BLaER1 treated with 17β-estradiol and CSF1 and Interleukin-3, amounts not matched to agents 10 nM and 100 nM (cell line): ENCODE results near the gene MESD.

Experiments used
- H3K27ac ChIP-seq, 11 experiments: shearing (Covaris generic); formaldehyde crosslinking; 2 replicates each; pipeline ENCODE4 v1.8.1; 2022
- H3K27me3 ChIP-seq, 11 experiments: shearing (Covaris generic); formaldehyde crosslinking; 2 replicates each; pipeline ENCODE4 v1.8.1; 2022
- H3K36me3 ChIP-seq, 11 experiments: shearing (Covaris generic); formaldehyde crosslinking; 2 replicates each; pipeline ENCODE4 v1.8.1; 2022
- H3K4me1 ChIP-seq, 10 experiments: shearing (Covaris generic); formaldehyde crosslinking; 2 replicates each; pipeline ENCODE4 v1.8.1; 2022
- H3K4me2 ChIP-seq, 11 experiments: shearing (Covaris generic); formaldehyde crosslinking; 2 replicates each; pipeline ENCODE4 v1.8.1; 2022
- H3K4me3 ChIP-seq, 10 experiments: shearing (Covaris generic); formaldehyde crosslinking; 2 replicates each; pipeline ENCODE4 v1.8.1; 2022
- H3K9ac ChIP-seq, 11 experiments: shearing (Covaris generic); formaldehyde crosslinking; 2 replicates each; pipeline ENCODE4 v1.8.1; 2022
- H3K9me3 ChIP-seq, 11 experiments: shearing (Covaris generic); formaldehyde crosslinking; replicated peaks in 1 of 11; 2 replicates each; pipeline ENCODE4 v1.8.1; 2022
- H4K20me1 ChIP-seq, 11 experiments: shearing (Covaris generic); formaldehyde crosslinking; 2 replicates each; pipeline ENCODE4 v1.8.1; 2022
- Cebpa-rat ChIP-seq, 11 experiments: shearing (Covaris generic); IDR thresholded peaks; 2 replicates each; pipeline ENCODE4 v1.8.1; 2022

The MESD gene

GRCh38 chr15:80992441-80992840 is 2.8 kb upstream of the MESD start:
- Histone ChIP-seq H3K4me1 (peaks cover 33 to 39% (median 36%) of the 10 kb centered on the region in 10 experiments), H3K9me3 (peaks cover 0 to 8% (median 5%) of the 10 kb centered on the region in 11 experiments; a peak in 10 of 22 replicates), H3K4me2 (peak overlapping the region in 3 of 11 experiments; percentile 85 to 94 (median 87); a peak in 6 of 22 replicates), H4K20me1 (peaks cover 5 to 18% (median 14%) of the 10 kb centered on the region in 11 experiments; a peak in 18 of 22 replicates), H3K27ac (no peak overlapping the region), H3K9ac (no peak overlapping the region), H3K4me3 (no peak overlapping the region), H3K36me3 (no peaks in the 10 kb centered on the region), H3K27me3 (no peaks in the 10 kb centered on the region)
- TF ChIP-seq Cebpa-rat (IDR thresholded peaks at IDR 0.05): no peak

DNA sequence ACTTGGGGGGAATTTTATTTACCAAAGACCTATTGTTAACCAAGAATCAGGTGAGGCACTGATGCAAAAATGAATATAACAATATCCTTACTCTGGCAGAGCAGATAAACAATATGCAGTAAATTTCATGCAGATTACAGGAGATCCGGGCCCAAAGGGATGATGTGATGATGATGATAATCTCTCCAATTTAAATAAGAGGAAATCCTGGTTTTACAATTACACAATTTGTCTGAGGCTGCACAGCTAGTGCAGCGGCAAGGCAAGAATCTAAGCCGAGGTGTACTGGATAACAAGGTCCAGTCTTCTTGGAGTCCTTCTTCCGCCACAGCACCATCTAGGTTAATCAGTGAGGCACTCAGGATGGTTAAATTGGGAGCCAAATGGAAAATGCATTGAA is 2.4 kb upstream of the MESD start:
- Histone ChIP-seq H3K9ac (no peak overlapping the region), H4K20me1 (peaks cover 6 to 23% (median 18%) of the 10 kb centered on the region in 11 experiments; a peak in 20 of 22 replicates), H3K36me3 (peaks cover 0 to 3% (median 0%) of the 10 kb centered on the region in 11 experiments; a peak in 1 of 22 replicates), H3K9me3 (peaks cover 0 to 8% (median 5%) of the 10 kb centered on the region in 11 experiments; a peak in 10 of 22 replicates), H3K4me2 (peak overlapping the region in 7 of 11 experiments; percentile 4 to 94 (median 81); a peak in 12 of 22 replicates), H3K4me1 (peaks cover 37 to 43% (median 40%) of the 10 kb centered on the region in 10 experiments), H3K4me3 (no peak overlapping the region), H3K27ac (0 out of 22 replicates have a peak overlapping the region, but pooled peaks of 1 of the 11 experiments have one; percentile 12), H3K27me3 (no peaks in the 10 kb centered on the region)
- no peak for TF ChIP-seq Cebpa-rat (IDR thresholded peaks at IDR 0.05)

- Histone ChIP-seq H3K27ac (peak overlapping the region in 1 of 11 experiments; percentile 12; a peak in 3 of 22 replicates), H3K4me2 (peak overlapping the region; percentile 4 to 94 (median 84); a peak in 18 of 22 replicates), H3K36me3 (peaks cover 0 to 8% (median 2%) of the 10 kb centered on the region in 11 experiments; a peak in 3 of 22 replicates), H3K4me3 (no peak overlapping the region), H3K9me3 (peaks cover 0 to 5% (median 3%) of the 10 kb centered on the region in 11 experiments; a peak in 10 of 22 replicates), H4K20me1 (peaks cover 6 to 28% (median 24%) of the 10 kb centered on the region in 11 experiments; a peak in 20 of 22 replicates), H3K4me1 (peaks cover 43 to 49% (median 46%) of the 10 kb centered on the region in 10 experiments), H3K27me3 (no peaks in the 10 kb centered on the region), H3K9ac (no peak overlapping the region)
- no peak for TF ChIP-seq Cebpa-rat (IDR thresholded peaks at IDR 0.05)
Observed at GRCh38 chr15:80991421-80991820, 1.8 kb upstream of the MESD start.

GRCh38 chr15:80990955-80991354 is 1.3 kb upstream of the MESD start:
- peak overlapping the region; percentile 4 to 94 (median 84); a peak in 20 of 22 replicates for H3K4me2 ChIP-seq
- peaks cover 7 to 33% (median 27%) of the 10 kb centered on the region in 11 experiments; a peak in 20 of 22 replicates for H4K20me1 ChIP-seq
- no peaks in the 10 kb centered on the region for H3K27me3 ChIP-seq
- H3K27ac ChIP-seq: peak overlapping the region in 1 of 11 experiments; percentile 12; a peak in 2 of 22 replicates
- H3K4me3 ChIP-seq: no peak overlapping the region; a peak in 1 of 20 replicates
- H3K4me1 ChIP-seq: peaks cover 45 to 54% (median 48%) of the 10 kb centered on the region in 10 experiments
- H3K9me3 ChIP-seq: peaks cover 0 to under 1% (median 0%) of the 10 kb centered on the region in 11 experiments; a peak in 2 of 22 replicates
- no peak for TF ChIP-seq Cebpa-rat (IDR thresholded peaks at IDR 0.05)
- peaks cover 0 to 11% (median 6%) of the 10 kb centered on the region in 11 experiments; a peak in 7 of 22 replicates for H3K36me3 ChIP-seq
- no peak overlapping the region for H3K9ac ChIP-seq

DNA sequence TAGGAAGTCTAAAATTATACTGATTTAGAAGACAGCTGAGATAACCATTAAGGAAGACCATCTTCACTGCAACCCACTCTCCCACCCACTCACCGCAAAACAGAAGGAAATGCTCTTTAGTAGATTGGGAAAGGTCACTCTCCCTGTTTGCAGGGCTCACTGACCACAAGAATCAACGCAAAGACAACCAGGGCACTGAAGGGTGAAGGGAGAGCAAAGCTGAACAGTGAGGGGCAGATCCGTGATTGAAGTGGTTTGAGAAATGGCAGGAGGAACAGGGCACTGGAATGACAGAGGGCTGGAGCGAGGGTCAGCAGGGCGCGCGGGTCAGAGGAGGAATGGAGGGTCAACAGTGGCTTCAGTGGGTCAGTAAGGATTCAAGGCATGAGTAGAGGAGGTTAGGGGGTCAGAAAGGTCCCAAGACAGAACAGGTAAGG is 520 bp downstream of the MESD start:
- Histone ChIP-seq H3K4me3 (peak overlapping the region; percentile 73 to 95 (median 85)), H3K9ac (peak overlapping the region; percentile 81 to 92 (median 88)), H4K20me1 (peaks cover 17 to 52% (median 46%) of the 10 kb centered on the region in 11 experiments; a peak in 21 of 22 replicates), H3K36me3 (peaks cover 0 to 16% (median 12%) of the 10 kb centered on the region in 11 experiments; a peak in 9 of 22 replicates), H3K27ac (peak overlapping the region; percentile 70 to 93 (median 89)), H3K27me3 (no peaks in the 10 kb centered on the region), H3K4me1 (peaks cover 55 to 72% (median 66%) of the 10 kb centered on the region in 10 experiments), H3K9me3 (no peaks in the 10 kb centered on the region), H3K4me2 (peak overlapping the region; percentile 85 to 98 (median 92))
- TF ChIP-seq Cebpa-rat (IDR thresholded peaks at IDR 0.05): no peak

DNA sequence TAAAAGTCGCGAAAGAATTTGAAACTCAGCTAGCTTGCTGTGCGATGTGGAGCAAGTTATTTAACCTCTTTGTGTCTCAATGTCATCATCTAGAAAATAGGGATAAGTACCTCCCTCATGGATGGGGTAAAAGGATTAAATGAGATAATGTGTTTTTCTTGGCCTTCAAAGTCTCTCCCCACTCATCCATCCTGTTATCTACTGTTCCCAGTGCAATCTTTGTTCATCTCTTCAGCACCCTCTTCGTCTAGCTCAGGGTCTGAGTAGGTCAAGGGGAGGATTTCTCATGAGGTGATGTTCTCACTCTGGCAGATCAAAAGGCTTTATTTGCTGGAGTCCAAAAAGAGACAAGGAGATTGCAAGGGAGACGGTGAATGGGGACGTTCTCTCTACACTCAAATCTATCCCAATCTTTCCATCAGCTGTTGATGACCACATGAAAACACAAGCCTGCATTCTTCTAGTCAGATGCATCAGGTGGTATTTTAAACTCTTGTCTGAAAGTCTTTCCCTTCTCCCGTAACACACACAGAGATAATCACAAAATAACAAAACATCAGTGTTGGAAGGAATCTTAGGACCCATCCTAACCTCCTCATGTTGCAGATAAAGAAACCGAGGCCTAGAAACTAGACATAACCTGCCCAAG is 1.3 kb downstream of the MESD start:
- peak overlapping the region; percentile 73 to 95 (median 85) for H3K4me3 ChIP-seq
- peak overlapping the region; percentile 81 to 92 (median 88) for H3K9ac ChIP-seq
- peak overlapping the region; percentile 85 to 98 (median 92) for H3K4me2 ChIP-seq

GRCh38 chr15:80986487-80986886 is 3.1 kb downstream of the MESD start:
- H3K4me2 ChIP-seq: peak overlapping the region; percentile 85 to 98 (median 92); a peak in 17 of 22 replicates
- no peak overlapping the region for H3K27ac ChIP-seq
- H3K4me3 ChIP-seq: peak overlapping the region in 1 of 10 experiments; percentile 7; a peak in 2 of 20 replicates
- H3K4me1 ChIP-seq: peaks cover 52 to 87% (median 59%) of the 10 kb centered on the region in 10 experiments
- peaks cover 12 to 36% (median 32%) of the 10 kb centered on the region in 11 experiments; a peak in 21 of 22 replicates for H3K36me3 ChIP-seq
- peaks cover 33 to 78% (median 70%) of the 10 kb centered on the region in 11 experiments; a peak in 21 of 22 replicates for H4K20me1 ChIP-seq
- no peak for TF ChIP-seq Cebpa-rat (IDR thresholded peaks at IDR 0.05)
- peak overlapping the region in 2 of 11 experiments; percentile 2 to 29; a peak in 2 of 22 replicates for H3K9ac ChIP-seq
- H3K27me3 ChIP-seq: no peaks in the 10 kb centered on the region
- no peaks in the 10 kb centered on the region for H3K9me3 ChIP-seq

More for the DNA sequence above, 1.3 kb downstream of the MESD start:
- H3K27ac ChIP-seq: peak overlapping the region; percentile 70 to 93 (median 89); a peak in 21 of 22 replicates
- peaks cover 55 to 81% (median 66%) of the 10 kb centered on the region in 10 experiments for H3K4me1 ChIP-seq
- H4K20me1 ChIP-seq: peaks cover 17 to 60% (median 53%) of the 10 kb centered on the region in 11 experiments; a peak in 21 of 22 replicates
- H3K9me3 ChIP-seq: no peaks in the 10 kb centered on the region
- H3K27me3 ChIP-seq: no peaks in the 10 kb centered on the region
- no peak for TF ChIP-seq Cebpa-rat (IDR thresholded peaks at IDR 0.05)
- peaks cover 0 to 18% (median 15%) of the 10 kb centered on the region in 11 experiments; a peak in 12 of 22 replicates for H3K36me3 ChIP-seq

- Histone ChIP-seq H3K4me3 (no peak overlapping the region), H3K27ac (peak overlapping the region in 1 of 11 experiments; percentile 29; a peak in 3 of 22 replicates), H4K20me1 (peaks cover 33 to 79% (median 70%) of the 10 kb centered on the region in 11 experiments; a peak in 21 of 22 replicates), H3K4me2 (peak overlapping the region; percentile 11 to 97 (median 53); a peak in 15 of 22 replicates), H3K36me3 (peaks cover 13 to 41% (median 35%) of the 10 kb centered on the region in 11 experiments; a peak in 21 of 22 replicates), H3K9me3 (no peaks in the 10 kb centered on the region), H3K27me3 (no peaks in the 10 kb centered on the region), H3K9ac (no peak overlapping the region), H3K4me1 (peaks cover 47 to 83% (median 53%) of the 10 kb centered on the region in 10 experiments)
- TF ChIP-seq Cebpa-rat (IDR thresholded peaks at IDR 0.05): no peak
Observed at GRCh38 chr15:80985981-80986380, 3.6 kb downstream of the MESD start.
